NCI-H146 treated with DMSO at 0.1 percent for 48 hours (cell line): ENCODE measurements around the gene ANGEL1.
A peak's percentile ranks its signal among the peaks of the same experiment; 100 is the strongest.

Experiments
- DNase-seq: peaks from one replicate; lab custom pipeline; 2025; ENCODE audit not compliant: unreplicated experiment; lab: John Stamatoyannopoulos, UW

ANGEL1 gene

GRCh38 chr14:76826122-76826521 is 13.4 kb upstream of the ANGEL1 start, which contains the start of gene LRRC74A:
Gene LRRC74A (plus strand): TSS chr14:76826408. CDS start chr14:76826698, 290 bp downstream.
- no peak for DNase-seq

GRCh38 chr14:76820700-76821099 is 8.0 kb upstream of the ANGEL1 start:
- DNase-seq, result no peak

DNA sequence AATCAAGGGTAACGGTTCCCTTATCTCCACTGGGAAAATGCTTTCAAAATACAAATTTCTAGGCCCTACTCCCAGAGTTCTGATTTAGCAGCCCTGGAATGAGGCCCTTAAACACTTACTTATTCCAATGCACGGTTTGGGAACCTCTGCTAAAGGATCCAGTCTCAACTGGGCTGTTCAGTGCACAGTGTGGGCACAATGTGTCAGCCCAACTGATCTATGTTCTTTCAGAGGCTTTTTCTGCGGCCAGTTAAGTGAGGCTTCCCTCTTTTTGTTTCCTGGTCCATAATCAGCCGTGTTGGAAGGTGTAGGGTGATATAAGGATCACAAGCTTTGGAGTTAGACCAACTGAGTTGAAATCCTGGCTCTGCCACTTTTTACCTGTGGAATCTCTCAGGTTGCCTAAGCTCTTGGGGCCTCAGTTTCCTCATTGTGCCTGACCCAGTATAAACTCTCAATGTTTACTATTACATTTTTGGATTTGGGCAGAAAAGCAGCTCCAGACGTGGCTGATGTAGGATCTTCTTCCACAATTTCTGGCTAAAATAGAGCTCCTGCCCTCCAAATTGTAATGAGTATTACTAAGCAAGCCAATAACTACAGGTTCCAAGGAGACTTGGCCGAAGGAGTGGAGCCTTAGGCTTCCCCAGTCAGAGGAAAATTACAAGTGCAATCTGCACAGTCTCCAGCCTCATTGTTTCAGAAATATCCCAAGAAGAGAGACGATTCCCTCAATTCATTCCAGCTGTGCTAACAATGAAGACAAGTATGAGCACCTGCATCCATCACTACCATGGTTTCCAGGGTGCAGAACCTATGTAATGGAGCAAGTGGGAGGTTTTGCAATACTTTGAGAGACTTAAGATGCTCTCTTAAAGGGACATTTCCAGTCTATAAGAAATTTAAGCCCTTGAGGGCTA is 2.3 kb upstream of the ANGEL1 start:
- DNase-seq, result no peak

DNA sequence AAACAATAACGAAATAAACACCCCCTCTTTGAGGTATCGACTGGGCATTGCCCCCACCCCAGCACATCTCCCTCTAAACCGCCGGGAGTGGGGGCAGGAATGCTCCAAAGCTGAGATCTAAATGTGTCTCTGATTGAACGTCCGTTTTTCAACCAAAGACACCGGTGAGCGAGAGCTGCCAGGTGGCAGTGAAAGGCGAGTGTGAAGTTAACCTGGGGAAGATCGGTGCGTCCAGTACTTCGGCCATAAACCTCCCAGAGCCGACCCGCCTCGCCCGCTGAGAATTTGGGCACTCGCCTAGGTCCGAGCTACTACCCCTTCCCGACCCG is 625 bp downstream of the ANGEL1 start:
- peak; percentile 6 for DNase-seq

GRCh38 chr14:76811561-76811960 is 1.1 kb downstream of the ANGEL1 start:
- DNase-seq, result no peak

GRCh38 chr14:76810953-76811400 is 1.7 kb downstream of the ANGEL1 start:
- DNase-seq, result no peak

- no peak for DNase-seq
Observed at GRCh38 chr14:76810525-76810924, 2.2 kb downstream of the ANGEL1 start.

DNA sequence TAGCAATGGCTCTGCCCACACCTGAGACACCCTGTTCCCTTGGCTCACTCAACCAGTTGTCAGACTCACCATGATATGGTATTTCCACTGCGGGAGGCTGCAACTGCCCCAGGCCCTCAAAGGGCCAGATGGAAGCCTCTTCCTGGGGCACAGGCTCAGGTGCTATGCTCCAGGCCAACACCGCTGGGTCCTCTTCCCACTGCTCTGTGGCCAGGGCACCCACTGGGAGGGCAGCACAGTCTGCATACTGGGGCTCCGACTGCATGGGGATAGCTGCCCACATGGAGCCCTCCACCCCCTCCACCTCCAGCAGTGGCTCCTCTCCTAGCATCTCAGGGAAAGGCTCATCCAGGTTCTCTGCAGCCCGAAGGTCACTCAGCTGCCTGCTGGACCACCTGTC is 3.7 kb downstream of the ANGEL1 start:
- no peak for DNase-seq

GRCh38 chr14:76808011-76808410 is 4.7 kb downstream of the ANGEL1 start:
- DNase-seq, result no peak

- no peak for DNase-seq
Observed at GRCh38 chr14:76806446-76806845, 6.2 kb downstream of the ANGEL1 start.

GRCh38 chr14:76793956-76794355 is 18.7 kb downstream of the ANGEL1 start:
- DNase-seq, result no peak

GRCh38 chr14:76793324-76793723 is 19.4 kb downstream of the ANGEL1 start:
- DNase-seq, result no peak

- DNase-seq, result no peak
Observed at GRCh38 chr14:76792422-76792821, 20.3 kb downstream of the ANGEL1 start.

- no peak for DNase-seq
Observed at GRCh38 chr14:76786601-76787000, 26.1 kb downstream of the ANGEL1 start.

DNA sequence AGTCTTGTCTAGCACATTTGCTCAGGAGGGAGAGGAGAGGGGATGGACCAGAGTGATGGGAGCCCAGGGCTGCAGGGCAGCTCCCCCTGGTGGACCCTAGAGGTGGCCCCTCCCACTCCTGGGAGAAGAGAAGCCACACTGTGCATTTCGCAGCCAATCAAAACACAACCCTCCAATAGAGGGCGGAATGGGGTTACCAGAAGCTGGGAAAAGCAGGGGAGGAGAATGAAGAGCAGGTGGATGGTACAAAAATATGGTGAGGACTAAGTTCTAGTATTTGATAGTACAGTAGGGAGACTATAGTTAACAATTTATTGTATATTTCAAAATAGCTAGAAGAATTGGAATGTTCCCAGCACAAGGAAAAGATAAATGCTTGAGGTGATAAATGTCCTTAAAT is 27.8 kb downstream of the ANGEL1 start:
- peak; percentile 44 for DNase-seq

DNA sequence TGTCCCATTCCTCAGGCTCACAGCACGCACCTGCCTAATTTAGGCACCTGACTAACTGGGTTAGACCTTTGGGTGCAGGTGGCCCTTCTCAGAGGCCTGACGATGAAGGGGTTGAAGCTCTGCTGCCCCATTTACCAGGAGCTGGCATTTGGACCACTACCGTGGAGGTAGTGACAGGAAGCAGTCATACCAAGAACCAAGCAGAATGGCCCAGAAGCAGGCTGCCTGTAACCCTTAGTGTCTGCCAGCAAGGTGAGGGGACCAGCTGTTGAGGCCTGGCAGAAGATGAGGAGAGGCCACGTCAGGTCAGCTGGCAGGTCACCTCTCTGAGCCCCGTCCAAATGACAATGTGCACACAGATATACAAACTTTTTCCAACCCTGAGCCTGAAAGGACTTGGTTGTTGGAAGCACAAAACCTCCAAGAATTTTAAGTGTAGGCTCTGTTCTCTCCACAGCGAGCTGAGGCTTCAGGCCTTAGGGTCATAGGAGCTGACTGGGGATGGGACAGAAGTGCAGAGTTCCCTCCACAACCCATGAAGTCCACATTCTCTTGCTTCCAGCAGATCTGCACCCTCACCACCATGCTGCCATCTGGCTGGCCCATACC is 28.3 kb downstream of the ANGEL1 start:
- no peak for DNase-seq

GRCh38 chr14:76782885-76783566 is 29.7 kb downstream of the ANGEL1 start:
- no peak for DNase-seq

DNA sequence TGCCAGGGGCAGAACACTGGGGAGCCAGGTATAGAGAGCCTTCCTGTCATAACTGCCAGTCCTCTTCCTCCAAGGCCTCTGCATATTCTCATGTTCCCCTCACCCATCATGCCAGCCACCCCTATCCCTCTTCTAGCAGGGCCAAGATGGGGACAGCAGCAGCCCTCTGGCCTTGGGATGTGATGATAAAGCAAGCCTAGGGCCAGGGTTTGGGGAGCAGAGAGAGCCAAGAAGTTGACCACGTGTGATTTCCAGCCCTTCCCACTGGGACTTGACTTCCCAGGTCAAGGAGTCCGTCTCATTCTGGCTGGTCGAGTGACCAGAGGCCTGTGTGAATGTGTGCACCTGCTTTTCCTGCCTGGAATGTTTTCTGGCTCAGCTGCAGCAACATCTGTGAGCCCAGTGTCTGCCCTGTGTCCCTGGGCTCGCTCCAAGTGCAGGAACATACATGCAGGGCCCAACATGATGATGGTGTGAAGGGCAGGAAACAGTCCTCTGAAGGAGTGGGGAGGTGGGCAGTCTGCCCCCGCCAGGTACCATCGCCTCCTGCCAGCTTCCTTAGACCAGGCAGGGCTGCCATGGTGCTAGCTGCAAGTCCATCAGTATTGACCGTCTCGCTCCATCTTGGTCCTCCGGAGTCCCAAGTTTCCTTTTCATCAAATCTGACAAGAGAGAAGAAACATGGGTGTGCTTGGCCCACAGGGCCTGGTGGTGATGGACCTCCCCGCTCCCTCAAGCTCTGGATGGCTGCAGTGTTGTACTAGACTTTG is 30.4 kb downstream of the ANGEL1 start:
- no peak for DNase-seq

DNA sequence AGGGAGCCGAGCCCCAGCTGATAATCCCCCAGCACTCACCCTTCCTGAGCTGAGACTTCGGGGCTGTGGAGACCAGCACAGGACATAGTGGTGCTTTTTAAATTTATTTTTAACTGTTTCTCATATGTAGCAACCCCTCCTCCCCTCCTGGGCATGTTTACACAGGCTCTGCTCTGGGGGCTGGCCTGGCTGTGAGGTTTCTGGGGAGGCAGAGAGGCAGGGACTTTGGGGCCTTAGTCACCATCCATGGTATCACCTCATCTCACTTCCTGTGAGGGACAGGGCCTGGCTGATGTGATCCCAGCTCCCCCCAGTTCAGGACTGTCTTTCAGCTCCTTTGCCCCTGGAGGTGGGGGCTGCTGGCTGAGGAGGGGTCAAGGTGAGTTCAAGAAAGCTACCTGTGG is 31.0 kb downstream of the ANGEL1 start:
- DNase-seq, result no peak

- no peak for DNase-seq
Observed at GRCh38 chr14:76780875-76781647, 31.6 kb downstream of the ANGEL1 start.
